PC-9 (cell line): Measurements from ENCODE around the gene CACNA1A.

Experiments
- EZH2 ChIP-seq: fragments of 200-600 bp; sonication (generic); IDR thresholded peaks from 2 replicates; pipeline ENCODE4 v1.8.0; 2017; ENCODE audit warnings: antibody characterized with exemption, low read depth
- TF ChIP-seq, protein P1 (sequence below): fragments of 200-600 bp; sonication (generic); conservative IDR thresholded peaks from 2 replicates; pipeline ENCODE4 v1.6.1; 2017; ENCODE audit warnings: mixed run types, antibody characterized with exemption, mild to moderate bottlenecking, moderate library complexity

DNA sequence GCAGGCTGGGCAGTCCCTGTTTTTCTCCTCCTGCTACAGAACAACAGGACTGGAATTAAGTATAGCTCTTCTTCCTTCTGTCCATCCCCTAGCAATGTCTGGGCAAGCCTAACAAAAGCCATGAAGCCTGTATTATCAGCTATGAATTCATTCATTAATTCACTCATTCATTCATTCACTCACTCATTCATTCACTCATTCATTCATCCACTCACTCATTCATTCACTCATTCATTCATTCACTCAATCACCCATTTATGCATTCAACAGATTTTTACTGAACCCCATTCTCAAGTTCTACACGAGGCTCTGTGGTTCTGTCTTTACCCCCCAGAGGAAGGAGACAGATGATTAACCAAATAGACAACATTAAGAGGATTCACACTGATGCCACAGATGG lies 69.9 kb downstream of the CACNA1A start:
- TF ChIP-seq, protein P1, sequence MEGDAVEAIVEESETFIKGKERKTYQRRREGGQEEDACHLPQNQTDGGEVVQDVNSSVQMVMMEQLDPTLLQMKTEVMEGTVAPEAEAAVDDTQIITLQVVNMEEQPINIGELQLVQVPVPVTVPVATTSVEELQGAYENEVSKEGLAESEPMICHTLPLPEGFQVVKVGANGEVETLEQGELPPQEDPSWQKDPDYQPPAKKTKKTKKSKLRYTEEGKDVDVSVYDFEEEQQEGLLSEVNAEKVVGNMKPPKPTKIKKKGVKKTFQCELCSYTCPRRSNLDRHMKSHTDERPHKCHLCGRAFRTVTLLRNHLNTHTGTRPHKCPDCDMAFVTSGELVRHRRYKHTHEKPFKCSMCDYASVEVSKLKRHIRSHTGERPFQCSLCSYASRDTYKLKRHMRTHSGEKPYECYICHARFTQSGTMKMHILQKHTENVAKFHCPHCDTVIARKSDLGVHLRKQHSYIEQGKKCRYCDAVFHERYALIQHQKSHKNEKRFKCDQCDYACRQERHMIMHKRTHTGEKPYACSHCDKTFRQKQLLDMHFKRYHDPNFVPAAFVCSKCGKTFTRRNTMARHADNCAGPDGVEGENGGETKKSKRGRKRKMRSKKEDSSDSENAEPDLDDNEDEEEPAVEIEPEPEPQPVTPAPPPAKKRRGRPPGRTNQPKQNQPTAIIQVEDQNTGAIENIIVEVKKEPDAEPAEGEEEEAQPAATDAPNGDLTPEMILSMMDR: no peak
- no peak for TF ChIP-seq EZH2
